GM23248 (cell line): ENCODE data around the gene SNF8. TPM values are rescaled to one million over a fixed set of nuclear protein-coding genes. Genes with fewer than 3 reads are reported as not detected.

ENCODE experiments used
- DNase-seq: peaks from one replicate; pipeline ENCODE4 v3.0.0-alpha.2; 2015
- H2AFZ ChIP-seq: fragments of 200-600 bp; sonication (generic); 2 replicates; pipeline ENCODE4 v1.6.1; 2016; ENCODE audit warnings: antibody characterized with exemption
- H3F3A ChIP-seq: fragments of 200-600 bp; sonication (generic); 2 replicates; pipeline ENCODE4 v1.6.1; 2016; ENCODE audit warnings: mild to moderate bottlenecking, antibody characterized with exemption, mixed run types; ENCODE audit not compliant: insufficient read depth
- H3K27ac ChIP-seq: fragments of 200-600 bp; sonication (generic); 2 replicates; pipeline ENCODE4 v1.5.1; 2016; ENCODE audit warnings: mild to moderate bottlenecking
- H3K27me3 ChIP-seq: fragments of 200-600 bp; sonication (generic); replicated peaks from 2 replicates; pipeline ENCODE4 v1.6.1; 2016; ENCODE audit warnings: mild to moderate bottlenecking; ENCODE audit not compliant: insufficient read depth
- H3K36me3 ChIP-seq: fragments of 200-600 bp; sonication (generic); 2 replicates; pipeline ENCODE4 v1.6.1; 2016; ENCODE audit warnings: low read depth, mild to moderate bottlenecking
- H3K4me1 ChIP-seq: fragments of 200-600 bp; sonication (generic); 2 replicates; pipeline ENCODE4 v1.6.1; 2016; ENCODE audit warnings: mild to moderate bottlenecking; ENCODE audit not compliant: insufficient read depth
- H3K4me2 ChIP-seq: fragments of 200-600 bp; sonication (generic); one replicate; pipeline ENCODE4 v1.6.1; 2016; ENCODE audit warnings: mild to moderate bottlenecking; ENCODE audit not compliant: unreplicated experiment
- H3K4me3 ChIP-seq: fragments of 200-600 bp; sonication (generic); 2 replicates; pipeline ENCODE4 v1.5.1; 2016; ENCODE audit warnings: mild to moderate bottlenecking
- H3K79me2 ChIP-seq: fragments of 200-600 bp; sonication (generic); 2 replicates; pipeline ENCODE4 v1.6.1; 2016; ENCODE audit warnings: mild to moderate bottlenecking; ENCODE audit not compliant: insufficient read depth
- H3K9ac ChIP-seq: fragments of 200-600 bp; sonication (generic); 2 replicates; pipeline ENCODE4 v1.6.1; 2016; ENCODE audit warnings: mild to moderate bottlenecking
- H3K9me2 ChIP-seq: fragments of 200-600 bp; sonication (generic); 2 replicates; pipeline ENCODE4 v1.6.1; 2016; ENCODE audit warnings: mixed run types, mild to moderate bottlenecking, moderate library complexity; ENCODE audit not compliant: insufficient read depth
- H3K9me3 ChIP-seq: fragments of 200-600 bp; sonication (generic); one replicate; pipeline ENCODE4 v1.6.1; 2017; ENCODE audit warnings: low read depth
- H4K20me1 ChIP-seq: fragments of 200-600 bp; sonication (generic); 2 replicates; pipeline ENCODE4 v1.6.0; 2016; ENCODE audit not compliant: insufficient read depth
- EZH2 ChIP-seq: fragments of 200-600 bp; sonication (generic); IDR thresholded peaks from 2 replicates; pipeline ENCODE4 v1.6.1; 2018; ENCODE audit warnings: antibody characterized with exemption, mild to moderate bottlenecking; ENCODE audit not compliant: insufficient read depth, poor library complexity, severe bottlenecking
- EZH2phosphoT487 ChIP-seq: fragments of 200-600 bp; sonication (generic); IDR thresholded peaks from 2 replicates; pipeline ENCODE4 v1.6.1; 2018; ENCODE audit warnings: antibody characterized with exemption, moderate library complexity, mild to moderate bottlenecking, low read depth; ENCODE audit not compliant: insufficient read depth
- WGBS, 2 experiments: methylation state at CpG; one replicate each; pipeline ENCODE4 v1.1.6; 2015 to 2017; ENCODE audit warnings: low lambda C conversion rate in 2 of 2, low coverage in 1 of 2; ENCODE audit errors: missing lambda C conversion rate in 2 of 2; 5-methylcytosine and 5-hydroxymethylcytosine counted together
- in situ Hi-C: fragments of 300-500 bp; cut with MboI; formaldehyde crosslinking; loops from 2 replicates; pipeline ENCODE4 v1.15.0; 2020
- polyA plus RNA-seq: library from polyadenylated mRNA; unstranded; fragments of >200 nt; fragmentation: Nextera tagmentation; extraction: Ambion mirVana; gene quantifications from 2 replicates; pipeline ENCODE4 v1.2.1, GENCODE V29; 2016
- total RNA-seq: library from RNA; depleted of rRNA; stranded (reverse); fragments of >200 nt; shearing (Covaris generic); gene quantifications from 2 replicates; pipeline ENCODE4 v1.2.3, GENCODE V29; 2014

Gene SNF8
- total and polyA plus RNA-seq, 2 experiments from 2014 or later = 94.9 to 176 TPM

DNA sequence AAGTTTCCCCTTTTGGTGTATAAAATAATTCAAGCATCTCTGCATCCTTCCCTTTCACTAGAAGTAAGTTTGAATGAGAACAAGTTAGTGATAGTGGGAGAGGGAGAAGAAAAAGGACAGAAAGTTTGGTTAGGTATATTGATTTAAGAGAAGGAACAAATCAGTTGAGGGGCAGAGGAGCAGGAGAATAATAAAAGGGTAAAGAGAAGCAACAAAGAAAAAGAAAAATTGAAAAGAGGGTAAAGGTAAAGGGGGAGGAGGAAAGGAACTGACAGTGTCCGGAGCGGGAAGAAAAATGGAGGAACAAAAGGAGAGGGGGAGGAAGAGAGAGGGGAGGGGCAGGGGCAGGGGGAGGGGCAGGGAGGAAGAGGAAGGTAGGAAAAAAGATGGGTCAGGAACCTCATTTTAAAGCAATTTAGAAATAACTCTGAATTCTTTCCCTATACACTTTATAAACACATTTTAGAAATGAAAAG, 46.3 kb upstream of the SNF8 start:
- Histone ChIP-seq H3K27ac (no peak overlapping the region), H2AFZ (no peak overlapping the region), H3K4me3 (no peak overlapping the region), H4K20me1 (no peaks in the 10 kb centered on the region), H3K27me3 (peaks cover 70% of the 10 kb centered on the region), H3K9ac (no peak overlapping the region), H3K9me3 (no peaks in the 10 kb centered on the region), H3F3A (0 out of 2 replicates have a peak, but pooled peaks cover 7% of the 10 kb centered on the region), H3K9me2 (no peaks in the 10 kb centered on the region), H3K4me1 (no peaks in the 10 kb centered on the region), H3K4me2 (no peak overlapping the region), H3K36me3 (no peaks in the 10 kb centered on the region), H3K79me2 (no peaks in the 10 kb centered on the region)
- 42% methylated on average over 2 of the region's 2 CpGs; no CpG with 5 or more reads in 1 of the 2 experiments for WGBS, 2 experiments
- in situ Hi-C loops = no loop called here
- DNase-seq = no peak
- TF ChIP-seq EZH2phosphoT487 (no peak), EZH2 (no peak)

DNA sequence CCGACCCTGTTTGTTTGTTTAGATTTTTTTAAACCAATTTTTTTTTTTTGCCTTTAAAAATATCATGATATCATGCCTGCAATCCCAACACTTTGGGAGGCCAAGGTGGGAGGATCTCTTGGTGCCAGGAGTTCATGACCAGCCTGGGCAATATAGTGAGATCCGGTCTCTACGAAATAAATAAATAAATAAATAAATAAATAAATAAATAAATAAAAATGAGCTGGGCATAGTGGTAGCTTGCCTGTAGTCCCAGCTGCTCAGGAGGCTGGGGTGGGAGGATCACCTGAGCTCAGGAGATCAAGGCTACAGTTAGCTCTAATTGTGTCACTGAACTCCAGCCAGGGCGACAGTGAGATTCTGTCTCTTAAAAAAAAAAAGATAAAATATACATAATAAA, 44.5 kb upstream of the SNF8 start:
- H3K4me2 ChIP-seq = no peak overlapping the region
- H3F3A ChIP-seq = no peaks in the 10 kb centered on the region
- H3K27ac ChIP-seq = no peak overlapping the region
- H3K4me1 ChIP-seq = no peaks in the 10 kb centered on the region
- H3K9me2 ChIP-seq = no peaks in the 10 kb centered on the region
- no peak overlapping the region for H3K9ac ChIP-seq
- no peak overlapping the region for H3K4me3 ChIP-seq
- peaks cover 51% of the 10 kb centered on the region for H3K27me3 ChIP-seq
- WGBS, 2 experiments = 91 to 92% methylated on average over 4 of the region's 4 CpGs
- DNase-seq = no peak
- H3K9me3 ChIP-seq = no peaks in the 10 kb centered on the region
- no peak overlapping the region for H2AFZ ChIP-seq
- no peaks in the 10 kb centered on the region for H3K36me3 ChIP-seq
- no peaks in the 10 kb centered on the region for H3K79me2 ChIP-seq
- TF ChIP-seq EZH2phosphoT487 = no peak
- no peak for TF ChIP-seq EZH2
- H4K20me1 ChIP-seq = no peaks in the 10 kb centered on the region
- in situ Hi-C loops = no loop called here

DNA sequence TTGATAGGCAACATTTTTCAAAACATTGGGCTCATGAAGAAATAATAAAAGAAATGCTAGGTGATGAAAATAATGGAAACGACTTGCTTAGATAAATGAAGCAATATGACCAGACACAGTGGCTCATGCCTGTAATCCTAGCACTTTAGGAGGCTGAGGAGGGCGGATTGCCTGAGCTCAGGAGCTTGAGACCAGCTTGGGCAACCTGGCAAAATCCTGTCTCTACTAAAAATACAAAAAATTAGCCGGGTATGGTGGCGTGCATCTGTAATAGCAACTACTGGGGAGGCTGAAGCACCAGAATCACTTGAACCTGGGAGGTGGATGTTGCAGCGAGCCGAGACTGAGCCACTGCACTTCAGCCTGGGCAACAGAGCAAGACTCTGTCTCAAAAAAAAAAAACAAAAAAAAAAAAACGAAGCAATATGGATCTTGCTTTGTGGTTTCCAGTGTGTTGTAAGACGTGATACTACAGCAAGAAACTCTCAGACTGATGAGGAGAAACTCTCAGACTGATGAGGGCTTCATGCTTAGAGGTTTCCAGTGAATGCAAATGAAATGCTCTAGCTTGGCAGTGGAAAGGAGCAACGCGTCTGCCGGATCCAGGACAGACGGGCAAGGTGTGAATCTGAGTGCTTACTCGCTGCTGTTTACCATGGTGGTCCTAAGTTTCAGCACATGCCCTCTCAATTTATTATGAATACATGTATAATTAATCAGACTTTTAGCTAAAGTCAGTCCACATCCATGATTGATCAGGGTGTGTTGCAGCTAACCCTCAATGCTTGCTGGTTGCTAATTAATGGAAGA, 41.0 kb upstream of the SNF8 start:
- Histone ChIP-seq H2AFZ (no peak overlapping the region), H3K9ac (no peak overlapping the region), H3K9me3 (no peaks in the 10 kb centered on the region), H3K27ac (no peak overlapping the region), H3K9me2 (no peaks in the 10 kb centered on the region), H3K36me3 (no peaks in the 10 kb centered on the region), H3K27me3 (peaks cover 18% of the 10 kb centered on the region), H3F3A (no peaks in the 10 kb centered on the region), H4K20me1 (no peaks in the 10 kb centered on the region), H3K4me3 (no peak overlapping the region), H3K4me2 (no peak overlapping the region), H3K4me1 (no peaks in the 10 kb centered on the region), H3K79me2 (no peaks in the 10 kb centered on the region)
- DNase-seq = no peak
- TF ChIP-seq EZH2 = no peak
- TF ChIP-seq EZH2phosphoT487 = no peak
- in situ Hi-C loops = no loop called here
- 68 to 69% methylated on average over 13 of the region's 13 CpGs for WGBS, 2 experiments

DNA sequence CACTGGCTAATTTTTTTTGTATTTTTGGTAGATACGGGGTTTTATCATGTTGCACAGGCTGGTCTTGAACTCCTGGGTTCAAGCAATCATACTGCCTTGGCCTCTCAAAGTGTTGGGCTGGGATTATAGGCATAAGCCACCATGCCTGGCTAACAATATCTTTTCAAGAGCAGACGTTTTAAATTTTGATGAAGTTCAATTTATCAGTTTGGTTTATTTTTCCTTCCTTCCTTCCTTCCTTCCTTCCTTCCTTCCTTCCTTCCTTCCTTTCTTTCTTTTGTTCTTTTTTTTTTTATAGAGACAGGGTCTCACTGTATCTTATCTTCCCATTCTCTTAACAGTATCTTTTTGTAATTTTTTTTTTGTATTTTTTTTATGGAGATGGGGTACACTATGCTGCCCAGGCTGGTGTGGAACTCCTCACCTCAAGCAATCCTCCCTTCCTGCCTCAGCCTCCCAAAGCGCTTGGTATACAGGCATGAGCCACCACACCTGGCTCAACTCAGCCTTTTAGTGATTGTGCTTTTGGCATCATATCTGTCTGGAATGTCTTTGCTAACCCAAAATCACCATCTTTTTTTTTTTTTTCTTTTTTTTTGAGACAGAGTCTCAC, 37.4 kb upstream of the SNF8 start:
- H3K9me2 ChIP-seq = no peaks in the 10 kb centered on the region
- H3K4me2 ChIP-seq = no peak overlapping the region
- H3K9ac ChIP-seq = no peak overlapping the region
- H3K36me3 ChIP-seq = no peaks in the 10 kb centered on the region
- H3K27ac ChIP-seq = no peak overlapping the region
- TF ChIP-seq EZH2 = no peak
- no peak overlapping the region for H2AFZ ChIP-seq
- H3K4me1 ChIP-seq = no peaks in the 10 kb centered on the region
- 75 to 79% methylated on average over 3 of the region's 3 CpGs for WGBS, 2 experiments
- H3K27me3 ChIP-seq = no peaks in the 10 kb centered on the region
- H3K9me3 ChIP-seq = no peaks in the 10 kb centered on the region
- no peak for DNase-seq
- no peaks in the 10 kb centered on the region for H3F3A ChIP-seq
- H3K79me2 ChIP-seq = no peaks in the 10 kb centered on the region
- no peak overlapping the region for H3K4me3 ChIP-seq
- in situ Hi-C loops = no loop called here
- H4K20me1 ChIP-seq = no peaks in the 10 kb centered on the region
